SW480 (cell line): ENCODE data around the gene PDK1.

Source experiments
- DNase-seq: peaks from one replicate; pipeline ENCODE4 v3.0.0-alpha.2; 2016; ENCODE audit warnings: low spot score

The PDK1 gene

GRCh38 chr2:172597176-172597842 lies 41.4 kb downstream of the PDK1 start:
- no peak for DNase-seq

- DNase-seq, result no peak
Observed at GRCh38 chr2:172599947-172600346, 44.1 kb downstream of the PDK1 start.

GRCh38 chr2:172600557-172601008 lies 44.7 kb downstream of the PDK1 start:
- no peak for DNase-seq

GRCh38 chr2:172606285-172606684 lies 50.4 kb downstream of the PDK1 start:
- no peak for DNase-seq

- DNase-seq, result no peak
Observed at GRCh38 chr2:172607379-172607928, 51.6 kb downstream of the PDK1 start.

- no peak for DNase-seq
Observed at GRCh38 chr2:172609488-172609887, 53.6 kb downstream of the PDK1 start.

GRCh38 chr2:172612051-172612450 lies 56.2 kb downstream of the PDK1 start:
- no peak for DNase-seq

GRCh38 chr2:172613040-172613439 lies 57.1 kb downstream of the PDK1 start:
- DNase-seq, result no peak

- no peak for DNase-seq
Observed at GRCh38 chr2:172613615-172614231, 57.8 kb downstream of the PDK1 start.

- DNase-seq, result no peak
Observed at GRCh38 chr2:172614932-172615331, 59.0 kb downstream of the PDK1 start.

GRCh38 chr2:172615727-172616261 lies 59.9 kb downstream of the PDK1 start:
- no peak for DNase-seq

GRCh38 chr2:172617115-172617514 lies 61.2 kb downstream of the PDK1 start:
- DNase-seq, result no peak

GRCh38 chr2:172623249-172623965 lies 67.5 kb downstream of the PDK1 start:
- DNase-seq, result no peak

- no peak for DNase-seq
Observed at GRCh38 chr2:172624996-172625395, 69.1 kb downstream of the PDK1 start.

- no peak for DNase-seq
Observed at GRCh38 chr2:172627181-172627580, 71.3 kb downstream of the PDK1 start.

GRCh38 chr2:172628085-172628484 lies 72.2 kb downstream of the PDK1 start:
- no peak for DNase-seq

GRCh38 chr2:172629586-172629985 lies 73.7 kb downstream of the PDK1 start:
- DNase-seq, result no peak

- no peak for DNase-seq
Observed at GRCh38 chr2:172630181-172630580, 74.3 kb downstream of the PDK1 start.

GRCh38 chr2:172634477-172634876 lies 78.6 kb downstream of the PDK1 start:
- DNase-seq, result no peak

- DNase-seq, result no peak
Observed at GRCh38 chr2:172635548-172635947, 79.7 kb downstream of the PDK1 start.

- DNase-seq, result no peak
Observed at GRCh38 chr2:172639256-172639655, 83.4 kb downstream of the PDK1 start.

- peak; percentile 50 for DNase-seq
Observed at GRCh38 chr2:172639823-172640222, 83.9 kb downstream of the PDK1 start.

- DNase-seq, result no peak
Observed at GRCh38 chr2:172640389-172640788, 84.5 kb downstream of the PDK1 start.
